Measurements from ENCODE around the gene PSMC3IP.
"Not testable (repeated sequence)": the region's sequence is repeated elsewhere in the genome, so short reads cannot be mapped to it uniquely, and the experiment has no call there.

GRCh38 chr17:42555961-42556617 is 21.4 kb downstream of the PSMC3IP start:
- TF ChIP-seq POLR2A, EP300 (IDR thresholded peaks at IDR 0.05): not testable (repeated sequence)
- TF ChIP-seq, protein P1, sequence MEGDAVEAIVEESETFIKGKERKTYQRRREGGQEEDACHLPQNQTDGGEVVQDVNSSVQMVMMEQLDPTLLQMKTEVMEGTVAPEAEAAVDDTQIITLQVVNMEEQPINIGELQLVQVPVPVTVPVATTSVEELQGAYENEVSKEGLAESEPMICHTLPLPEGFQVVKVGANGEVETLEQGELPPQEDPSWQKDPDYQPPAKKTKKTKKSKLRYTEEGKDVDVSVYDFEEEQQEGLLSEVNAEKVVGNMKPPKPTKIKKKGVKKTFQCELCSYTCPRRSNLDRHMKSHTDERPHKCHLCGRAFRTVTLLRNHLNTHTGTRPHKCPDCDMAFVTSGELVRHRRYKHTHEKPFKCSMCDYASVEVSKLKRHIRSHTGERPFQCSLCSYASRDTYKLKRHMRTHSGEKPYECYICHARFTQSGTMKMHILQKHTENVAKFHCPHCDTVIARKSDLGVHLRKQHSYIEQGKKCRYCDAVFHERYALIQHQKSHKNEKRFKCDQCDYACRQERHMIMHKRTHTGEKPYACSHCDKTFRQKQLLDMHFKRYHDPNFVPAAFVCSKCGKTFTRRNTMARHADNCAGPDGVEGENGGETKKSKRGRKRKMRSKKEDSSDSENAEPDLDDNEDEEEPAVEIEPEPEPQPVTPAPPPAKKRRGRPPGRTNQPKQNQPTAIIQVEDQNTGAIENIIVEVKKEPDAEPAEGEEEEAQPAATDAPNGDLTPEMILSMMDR (IDR thresholded peaks at IDR 0.05): not testable (repeated sequence)

Data from tibial nerve (tissue), 4 donors.